Measurements from ENCODE around the gene MAGI3.

MAGI3 gene

DNA sequence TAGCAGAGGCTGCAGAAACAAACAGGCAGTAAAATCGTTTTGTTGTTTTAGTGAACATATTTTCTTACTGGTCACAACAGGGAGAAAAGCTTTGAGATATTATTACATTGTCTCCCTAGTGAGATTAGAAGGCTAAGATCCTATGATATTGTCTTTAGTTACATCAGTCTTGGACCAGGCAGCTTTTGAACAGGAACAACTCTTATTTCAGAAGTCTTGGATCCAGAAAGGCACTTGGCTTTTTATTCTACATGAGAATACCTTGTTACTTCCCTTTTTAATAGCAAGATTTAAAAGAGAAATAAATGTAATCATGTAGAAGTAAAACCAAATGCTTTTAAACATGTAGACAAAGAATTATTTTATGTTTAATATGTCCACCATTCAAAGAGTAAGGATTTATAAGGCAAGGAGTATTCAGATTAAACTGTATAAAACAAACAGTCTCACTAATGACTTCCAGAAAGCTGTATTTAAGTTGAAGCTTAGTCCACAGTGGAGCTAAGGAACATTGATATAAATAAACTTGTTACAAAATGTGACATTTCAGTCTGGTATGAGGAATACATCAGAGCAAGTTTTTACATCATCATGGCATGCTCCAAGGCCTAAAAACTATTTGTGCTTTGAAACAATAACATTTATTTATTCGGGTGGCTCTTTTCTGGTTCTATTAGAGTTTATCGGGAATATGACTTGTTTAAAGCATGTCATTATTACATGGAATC lies 296.7 kb downstream of the MAGI3 start:
- H3K4me3 ChIP-seq (ENCODE audit: low read length) = no peak overlapping the region
- DNase-seq (ENCODE audit: low read depth) = no peak
- TF ChIP-seq, protein P1, sequence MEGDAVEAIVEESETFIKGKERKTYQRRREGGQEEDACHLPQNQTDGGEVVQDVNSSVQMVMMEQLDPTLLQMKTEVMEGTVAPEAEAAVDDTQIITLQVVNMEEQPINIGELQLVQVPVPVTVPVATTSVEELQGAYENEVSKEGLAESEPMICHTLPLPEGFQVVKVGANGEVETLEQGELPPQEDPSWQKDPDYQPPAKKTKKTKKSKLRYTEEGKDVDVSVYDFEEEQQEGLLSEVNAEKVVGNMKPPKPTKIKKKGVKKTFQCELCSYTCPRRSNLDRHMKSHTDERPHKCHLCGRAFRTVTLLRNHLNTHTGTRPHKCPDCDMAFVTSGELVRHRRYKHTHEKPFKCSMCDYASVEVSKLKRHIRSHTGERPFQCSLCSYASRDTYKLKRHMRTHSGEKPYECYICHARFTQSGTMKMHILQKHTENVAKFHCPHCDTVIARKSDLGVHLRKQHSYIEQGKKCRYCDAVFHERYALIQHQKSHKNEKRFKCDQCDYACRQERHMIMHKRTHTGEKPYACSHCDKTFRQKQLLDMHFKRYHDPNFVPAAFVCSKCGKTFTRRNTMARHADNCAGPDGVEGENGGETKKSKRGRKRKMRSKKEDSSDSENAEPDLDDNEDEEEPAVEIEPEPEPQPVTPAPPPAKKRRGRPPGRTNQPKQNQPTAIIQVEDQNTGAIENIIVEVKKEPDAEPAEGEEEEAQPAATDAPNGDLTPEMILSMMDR (conservative IDR thresholded peaks at IDR 0.05; ENCODE audit: low read depth, low read length) = no peak

DNA sequence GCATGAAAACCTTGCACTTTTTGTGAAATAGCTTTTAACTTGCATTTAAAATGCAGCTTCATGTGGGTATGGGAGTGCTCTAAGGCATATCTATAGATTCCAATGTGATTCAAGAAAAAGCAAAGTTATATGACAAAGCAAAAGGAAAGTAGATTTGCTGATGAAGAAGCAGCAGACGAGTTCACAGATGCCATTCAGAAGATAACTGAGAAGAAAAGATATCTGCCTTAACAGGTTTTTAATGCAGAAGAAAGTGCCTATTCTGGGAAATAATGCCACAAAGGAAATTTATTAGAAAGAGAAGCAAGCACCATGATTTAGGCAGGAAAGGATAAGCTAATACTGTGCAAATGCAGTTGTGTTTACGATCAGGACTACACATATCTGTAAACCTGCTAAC lies 300.9 kb downstream of the MAGI3 start:
- no peak overlapping the region for H3K4me3 ChIP-seq (ENCODE audit: low read length)
- TF ChIP-seq, protein P1 (conservative IDR thresholded peaks at IDR 0.05; ENCODE audit: low read depth, low read length) = no peak
- no peak for DNase-seq (ENCODE audit: low read depth)

DNA sequence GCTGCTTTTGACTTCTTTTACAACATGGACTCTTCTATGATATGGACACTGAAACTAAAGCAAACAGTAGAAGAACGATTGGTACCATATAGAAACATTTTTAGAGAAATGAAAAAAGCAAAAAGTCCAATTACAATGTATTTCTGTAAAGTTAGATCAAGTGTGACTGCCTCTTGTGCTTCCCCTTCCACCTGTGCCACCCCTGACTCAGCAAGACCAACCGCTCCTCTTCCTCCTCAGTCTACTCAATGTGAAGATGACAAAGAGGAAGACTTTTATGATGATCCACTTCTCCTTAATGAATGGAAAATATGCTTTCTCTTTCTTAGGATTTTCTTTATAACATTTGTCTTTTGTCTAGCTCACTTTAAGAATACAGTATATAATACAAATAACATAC lies 302.0 kb downstream of the MAGI3 start:
- no peak for DNase-seq (ENCODE audit: low read depth)
- no peak overlapping the region for H3K4me3 ChIP-seq (ENCODE audit: low read length)
- TF ChIP-seq, protein P1 (conservative IDR thresholded peaks at IDR 0.05; ENCODE audit: low read depth, low read length) = no peak

DNA sequence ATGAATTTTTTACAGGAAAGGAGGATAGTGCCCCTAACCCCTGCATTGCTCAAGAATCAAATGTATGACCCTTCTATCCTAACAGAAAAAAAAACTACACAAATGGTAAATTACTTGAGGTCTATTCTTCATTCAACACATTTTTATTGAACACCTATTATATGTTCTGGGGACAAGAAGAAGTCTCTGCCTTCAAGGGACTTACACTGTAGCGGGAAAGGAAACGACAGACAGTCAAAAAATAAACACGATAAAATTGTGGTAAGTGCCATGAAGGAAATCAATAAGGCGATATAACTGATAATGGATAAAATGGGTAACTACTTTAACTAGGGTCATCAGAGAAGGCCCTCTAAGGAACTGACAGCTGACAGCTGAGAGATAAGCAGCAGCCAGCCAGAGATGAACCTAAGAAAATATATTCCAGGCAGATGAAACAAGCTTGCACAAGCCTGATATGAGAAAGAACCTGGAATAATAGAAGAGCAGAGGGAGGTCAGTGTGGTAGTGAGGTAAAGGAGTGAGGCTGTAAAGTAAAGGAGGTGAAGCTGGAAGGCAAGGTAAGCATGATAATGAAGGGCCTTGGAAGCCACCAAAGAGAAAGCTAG lies 302.6 kb downstream of the MAGI3 start:
- TF ChIP-seq, protein P1 (conservative IDR thresholded peaks at IDR 0.05; ENCODE audit: low read depth, low read length) = no peak
- no peak overlapping the region for H3K4me3 ChIP-seq (ENCODE audit: low read length)
- DNase-seq (ENCODE audit: low read depth) = no peak

DNA sequence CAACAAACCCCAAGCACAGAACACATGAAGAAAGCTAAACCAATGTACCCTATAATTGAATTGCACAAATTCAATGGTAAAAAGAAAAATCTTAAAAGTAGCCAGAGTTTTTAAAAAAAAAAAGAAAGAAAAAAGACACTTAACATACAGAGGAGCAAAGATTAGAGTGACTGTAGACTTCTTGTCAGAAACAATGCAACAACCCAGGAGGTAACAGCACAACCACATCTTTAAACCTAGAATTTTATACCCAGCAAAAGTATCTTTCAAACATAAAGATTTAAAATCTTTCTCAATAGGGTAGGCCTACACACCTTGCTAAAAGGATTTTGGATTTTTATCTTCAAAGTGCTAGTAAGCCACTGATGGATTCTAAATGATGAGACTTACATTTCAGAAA lies 304.6 kb downstream of the MAGI3 start:
- TF ChIP-seq, protein P1 (conservative IDR thresholded peaks at IDR 0.05; ENCODE audit: low read depth, low read length) = no peak
- H3K4me3 ChIP-seq (ENCODE audit: low read length) = no peak overlapping the region
- no peak for DNase-seq (ENCODE audit: low read depth)

DNA sequence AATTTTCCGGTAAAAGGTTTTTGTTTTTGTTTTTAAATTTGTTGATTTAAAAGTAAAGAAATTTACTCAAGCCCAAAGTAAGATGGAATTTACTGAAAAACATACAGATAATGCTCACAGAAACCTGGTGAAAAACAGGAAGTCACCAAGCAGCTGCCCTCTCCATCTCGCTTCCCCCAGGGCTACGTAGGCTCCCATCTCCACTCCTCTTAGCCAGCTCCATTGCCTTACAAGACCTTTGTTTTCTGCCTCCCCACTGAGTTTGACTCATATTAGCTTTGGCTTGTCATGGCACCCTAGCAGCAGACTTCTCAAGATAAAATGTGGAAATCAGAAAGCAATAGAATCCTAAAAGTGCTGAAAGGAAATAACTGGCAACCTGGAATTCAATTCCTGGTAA lies 311.1 kb downstream of the MAGI3 start:
- TF ChIP-seq, protein P1 (conservative IDR thresholded peaks at IDR 0.05; ENCODE audit: low read depth, low read length) = no peak
- H3K4me3 ChIP-seq (ENCODE audit: low read length) = no peak overlapping the region
- DNase-seq (ENCODE audit: low read depth) = no peak
